Stimulated activated CD8-positive, alpha-beta memory T cell treated with anti-CD3 and anti-CD28 coated beads, Interleukin-12 subunit alpha, Interleukin-12 subunit beta, amount 100 ng/mL, for 4 hours (primary cell): ENCODE measurements around the gene INSYN2A.

Experiments used
- DNase-seq: peaks from one replicate; pipeline ENCODE4 v3.0.0-alpha.2; 2020; ENCODE audit warnings: low read depth

INSYN2A gene

GRCh38 chr10:127195571-127196281, 665 bp downstream of the INSYN2A start:
- DNase-seq: no peak

DNA sequence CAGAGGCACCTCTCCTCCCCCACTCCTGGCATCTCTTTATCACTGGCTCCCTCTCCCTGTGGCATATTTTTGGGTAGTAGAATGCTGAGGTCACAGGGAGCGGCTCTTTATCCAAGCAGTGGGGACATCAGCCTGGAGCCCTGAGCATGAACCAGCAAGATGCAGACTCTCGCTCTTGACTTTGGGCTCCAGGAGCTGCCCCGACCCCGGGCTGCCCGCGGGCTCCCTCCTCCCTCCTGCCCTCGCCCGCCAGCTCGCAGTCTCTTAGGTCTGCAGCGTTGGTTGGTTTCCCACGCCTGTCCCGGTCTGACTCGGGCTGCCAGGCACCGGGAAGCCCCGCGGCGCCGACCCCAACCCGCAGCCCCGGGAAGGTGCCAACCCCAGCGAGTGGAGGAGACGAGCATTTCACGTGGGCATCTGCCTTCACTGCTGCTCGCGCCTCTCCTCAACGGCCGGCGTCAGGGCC, 1.3 kb downstream of the INSYN2A start:
- DNase-seq: no peak

DNA sequence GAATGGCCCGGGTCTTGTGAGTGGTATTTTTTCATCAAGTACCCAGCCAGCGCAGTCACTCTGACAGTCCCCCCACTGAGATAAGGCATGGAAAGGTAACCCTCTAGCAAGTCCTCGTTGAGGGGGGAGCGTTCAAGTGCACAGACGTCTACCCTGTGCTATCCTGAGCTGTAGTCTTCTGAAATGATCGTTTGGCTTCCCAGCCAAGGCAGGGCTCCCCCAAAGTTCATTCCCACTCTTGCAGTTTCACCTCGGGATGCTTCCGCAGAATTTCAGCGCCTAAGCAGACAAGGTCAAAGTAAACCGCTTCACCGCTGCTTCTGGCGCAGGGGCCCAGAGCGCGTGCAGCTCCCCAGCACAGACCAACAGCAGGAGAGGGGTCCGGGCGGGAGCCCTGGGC, 1.8 kb downstream of the INSYN2A start:
- no peak for DNase-seq

- DNase-seq: no peak
Observed at GRCh38 chr10:127194111-127194510, 2.3 kb downstream of the INSYN2A start.

- DNase-seq: no peak
Observed at GRCh38 chr10:127193125-127193524, 3.3 kb downstream of the INSYN2A start.

- DNase-seq: no peak
Observed at GRCh38 chr10:127190427-127190826, 6.0 kb downstream of the INSYN2A start.

DNA sequence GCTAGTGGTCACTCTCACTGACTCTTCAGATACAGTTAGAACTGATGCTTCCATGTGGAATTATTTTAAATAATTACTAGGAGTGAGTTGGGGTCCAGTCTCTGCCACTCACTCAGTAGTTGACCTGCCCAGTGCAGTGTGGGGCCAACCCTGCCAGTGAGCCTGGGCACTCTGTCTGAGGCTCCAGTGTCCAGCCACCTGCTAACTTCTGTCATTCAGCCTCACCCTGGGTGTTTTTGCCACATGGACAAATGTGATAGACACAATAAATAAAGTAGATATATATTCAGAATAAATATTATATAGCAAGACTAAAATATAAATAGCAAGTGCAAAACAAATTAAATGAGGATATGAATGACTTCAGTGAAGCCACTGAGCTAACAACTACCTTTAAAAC, 7.2 kb downstream of the INSYN2A start:
- no peak for DNase-seq

DNA sequence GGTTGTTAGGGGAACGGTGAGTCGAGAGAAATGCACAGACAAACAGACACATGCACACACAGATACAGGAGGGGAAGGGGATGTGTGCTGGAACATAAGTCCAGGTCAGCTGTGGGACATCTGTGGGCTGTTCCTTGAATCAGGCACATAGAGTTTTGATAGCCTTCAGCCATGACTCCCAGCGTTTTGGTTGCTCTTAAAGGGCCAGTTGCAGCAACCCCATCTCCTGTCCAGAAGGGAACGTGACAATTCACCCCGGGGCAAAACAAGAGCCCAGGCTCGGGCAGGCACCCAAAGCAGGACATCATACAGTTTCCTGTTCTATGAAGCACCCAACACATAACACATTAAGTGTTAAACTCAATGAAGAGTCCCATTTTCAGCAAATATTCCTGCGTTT, 9.6 kb downstream of the INSYN2A start:
- DNase-seq: no peak

GRCh38 chr10:127184582-127184981, 11.8 kb downstream of the INSYN2A start:
- DNase-seq: no peak

DNA sequence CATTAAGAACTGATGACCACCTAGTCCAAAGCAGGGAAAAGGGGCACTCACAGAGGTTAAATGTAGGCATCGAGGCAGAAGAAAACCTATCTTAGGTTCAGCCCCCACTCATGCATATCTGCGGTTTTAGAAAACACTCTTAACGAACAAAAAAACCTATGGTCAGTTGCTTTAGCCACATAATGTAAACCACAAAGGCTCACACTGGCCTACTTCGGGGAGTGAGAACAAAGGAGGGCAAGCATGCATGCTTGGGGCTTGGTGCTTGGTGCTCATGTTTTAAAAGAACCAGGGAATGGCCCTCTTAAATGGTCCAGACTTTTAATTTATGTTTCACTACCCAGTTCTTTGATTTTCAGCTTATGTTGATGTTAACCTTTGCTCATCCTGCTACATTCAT, 14.2 kb downstream of the INSYN2A start:
- DNase-seq: no peak

- no peak for DNase-seq
Observed at GRCh38 chr10:127179612-127180250, 16.7 kb downstream of the INSYN2A start.

GRCh38 chr10:127176649-127177048, 19.7 kb downstream of the INSYN2A start:
- DNase-seq: no peak

DNA sequence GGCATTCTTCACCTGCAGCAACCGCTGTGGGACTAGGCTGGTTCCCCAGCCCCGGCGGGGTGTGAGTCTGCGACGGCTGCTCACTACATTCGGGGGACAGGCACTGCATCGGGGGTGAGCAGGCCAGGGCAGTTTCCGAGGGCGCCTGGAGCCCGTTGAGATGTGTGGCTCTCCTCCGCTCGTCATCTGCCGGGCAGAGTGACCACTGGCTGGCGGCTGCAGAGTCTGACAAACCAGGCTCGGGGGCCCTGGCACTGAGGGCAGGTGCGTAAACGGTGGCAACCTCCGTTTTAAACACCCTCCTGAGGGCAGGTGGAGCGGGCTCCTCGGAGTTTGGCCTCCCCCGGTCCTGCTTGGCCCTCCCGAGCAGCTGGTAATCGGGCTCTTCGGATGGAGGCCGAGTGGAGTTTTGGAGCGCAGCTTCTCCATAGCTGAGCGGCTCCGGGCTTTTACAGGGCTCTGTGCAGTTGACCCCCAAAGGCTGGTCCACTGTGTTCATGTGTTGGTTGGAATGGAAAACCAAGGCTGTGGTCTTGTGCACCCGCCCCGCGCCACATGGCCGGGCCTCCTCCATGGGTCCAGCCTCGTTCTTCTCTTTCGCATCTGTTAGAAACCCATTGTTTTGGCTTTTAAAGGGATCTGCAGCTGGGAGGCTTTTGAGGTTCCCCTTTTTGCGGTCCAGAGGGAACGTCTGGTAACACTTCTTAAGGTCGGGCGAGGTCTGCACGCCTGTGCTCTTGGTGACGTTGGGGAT, 20.9 kb downstream of the INSYN2A start:
- DNase-seq: no peak

DNA sequence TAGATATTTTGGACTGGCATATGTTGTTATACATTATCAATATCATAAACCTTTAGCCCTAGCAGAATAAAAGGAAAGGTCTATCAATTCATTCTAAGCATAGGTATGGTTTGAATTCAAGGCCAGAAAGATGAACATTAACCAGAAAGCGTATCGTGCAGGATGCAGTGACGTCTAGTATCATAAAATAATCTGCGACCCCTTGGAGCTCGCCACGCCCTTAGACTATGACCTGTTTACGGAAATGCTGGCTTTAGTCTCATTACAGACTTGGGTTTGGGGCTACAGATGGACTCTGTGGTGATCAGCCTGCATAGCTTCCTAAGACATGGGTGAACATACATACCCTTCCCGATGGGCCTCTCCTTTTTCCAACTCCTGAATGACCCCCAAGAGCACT, 21.5 kb downstream of the INSYN2A start:
- no peak for DNase-seq

- DNase-seq: no peak
Observed at GRCh38 chr10:127168261-127168660, 28.1 kb downstream of the INSYN2A start.

DNA sequence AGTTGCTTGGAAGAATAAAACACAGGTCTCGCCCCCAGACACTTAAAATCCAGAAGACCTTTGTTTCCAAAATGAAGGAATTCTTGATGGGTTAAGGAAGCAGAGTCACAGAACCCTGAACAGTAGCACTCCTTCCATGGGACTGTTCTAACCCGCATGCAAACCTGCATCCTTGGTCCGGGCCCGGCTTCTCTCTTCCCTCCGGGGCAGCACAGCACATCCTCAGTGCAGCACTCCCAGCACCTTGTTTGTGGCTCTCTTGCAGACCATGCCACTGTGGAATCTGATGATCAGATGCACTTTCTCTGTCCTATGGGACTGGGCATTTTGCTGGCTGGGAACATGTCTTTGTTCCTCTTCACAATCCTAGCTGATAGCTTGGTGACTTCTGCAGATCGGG, 33.5 kb downstream of the INSYN2A start:
- no peak for DNase-seq

DNA sequence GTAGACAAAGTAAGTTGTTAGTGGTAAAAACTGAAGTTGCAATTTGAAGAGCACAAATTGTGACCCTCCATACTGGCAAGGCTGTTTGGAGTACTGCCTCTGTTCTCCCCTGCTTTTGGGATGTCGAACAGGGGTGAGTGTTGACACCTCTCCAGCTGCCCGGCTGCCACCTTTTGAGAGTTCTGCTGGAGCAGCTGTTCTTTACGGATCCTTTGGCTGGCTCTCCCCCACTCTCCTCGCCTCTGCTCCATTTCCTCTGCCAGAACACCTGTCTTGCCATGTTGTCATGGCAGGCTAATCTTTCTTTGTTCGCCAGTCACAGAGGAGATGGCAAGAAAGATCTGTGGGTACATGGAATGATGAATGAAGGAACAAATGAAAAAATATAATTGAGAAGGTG, 34.9 kb downstream of the INSYN2A start:
- DNase-seq: no peak

DNA sequence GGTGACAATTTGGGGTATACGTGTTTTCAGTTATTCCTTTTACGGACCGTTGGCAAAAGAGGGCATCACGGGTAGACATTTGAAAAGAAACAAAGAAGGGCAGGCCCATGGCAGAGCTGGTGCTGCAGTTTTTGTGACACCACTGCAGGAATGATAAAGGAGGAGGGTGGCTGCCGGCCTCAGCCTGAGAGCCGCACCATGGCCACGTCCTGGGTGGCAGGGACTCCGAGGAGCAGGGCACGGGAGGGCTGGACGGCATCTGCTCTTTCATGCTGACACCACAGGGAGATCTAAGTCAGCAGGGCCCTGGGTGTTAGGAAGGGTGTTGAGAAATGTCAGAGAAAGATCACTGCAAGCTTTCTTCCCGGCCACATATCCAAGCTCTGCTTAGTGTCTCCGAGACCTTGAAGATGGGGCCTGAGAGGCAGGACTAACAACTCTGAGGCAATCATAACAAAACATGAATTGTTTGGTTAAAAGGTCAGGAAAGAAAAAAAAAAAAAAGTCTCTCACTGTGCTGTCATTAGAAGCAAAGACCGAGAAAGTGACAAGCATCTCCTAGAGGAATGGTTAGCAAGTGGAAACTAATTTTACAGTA, 36.6 kb downstream of the INSYN2A start:
- no peak for DNase-seq

- DNase-seq: no peak
Observed at GRCh38 chr10:127158662-127159061, 37.7 kb downstream of the INSYN2A start.

- DNase-seq: no peak
Observed at GRCh38 chr10:127157506-127158200, 38.7 kb downstream of the INSYN2A start.

DNA sequence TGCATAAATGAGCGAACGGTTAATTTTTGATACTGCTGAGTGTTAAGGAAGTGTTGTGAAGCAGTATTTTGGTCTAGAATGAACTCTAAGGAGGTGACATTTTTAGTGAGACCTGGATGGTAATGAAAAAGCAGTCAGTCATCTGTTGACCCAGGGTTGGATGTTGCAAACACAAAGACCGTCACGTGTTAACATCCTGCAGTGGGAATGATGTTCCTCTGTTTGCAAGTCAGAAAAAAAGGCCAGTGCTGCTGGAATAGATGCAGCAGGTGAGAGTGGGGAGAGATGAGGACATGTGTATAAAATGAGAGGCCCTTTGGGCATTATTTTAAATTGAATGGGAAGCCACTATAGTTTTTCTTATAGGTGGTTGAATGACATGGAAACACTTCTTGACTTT, 39.3 kb downstream of the INSYN2A start:
- DNase-seq: no peak
